ENCODE data around the gene ESYT2. TPM values are rescaled to one million over a fixed set of nuclear protein-coding genes. Genes with fewer than 3 reads are reported as not detected.
"Not testable (repeated sequence)": the region's sequence is repeated elsewhere in the genome, so short reads cannot be mapped to it uniquely, and the experiment has no call there.

Gene ESYT2
- polyA plus RNA-seq, 5 donors, result 36.8 to 46.4 (median 41.5) TPM

DNA sequence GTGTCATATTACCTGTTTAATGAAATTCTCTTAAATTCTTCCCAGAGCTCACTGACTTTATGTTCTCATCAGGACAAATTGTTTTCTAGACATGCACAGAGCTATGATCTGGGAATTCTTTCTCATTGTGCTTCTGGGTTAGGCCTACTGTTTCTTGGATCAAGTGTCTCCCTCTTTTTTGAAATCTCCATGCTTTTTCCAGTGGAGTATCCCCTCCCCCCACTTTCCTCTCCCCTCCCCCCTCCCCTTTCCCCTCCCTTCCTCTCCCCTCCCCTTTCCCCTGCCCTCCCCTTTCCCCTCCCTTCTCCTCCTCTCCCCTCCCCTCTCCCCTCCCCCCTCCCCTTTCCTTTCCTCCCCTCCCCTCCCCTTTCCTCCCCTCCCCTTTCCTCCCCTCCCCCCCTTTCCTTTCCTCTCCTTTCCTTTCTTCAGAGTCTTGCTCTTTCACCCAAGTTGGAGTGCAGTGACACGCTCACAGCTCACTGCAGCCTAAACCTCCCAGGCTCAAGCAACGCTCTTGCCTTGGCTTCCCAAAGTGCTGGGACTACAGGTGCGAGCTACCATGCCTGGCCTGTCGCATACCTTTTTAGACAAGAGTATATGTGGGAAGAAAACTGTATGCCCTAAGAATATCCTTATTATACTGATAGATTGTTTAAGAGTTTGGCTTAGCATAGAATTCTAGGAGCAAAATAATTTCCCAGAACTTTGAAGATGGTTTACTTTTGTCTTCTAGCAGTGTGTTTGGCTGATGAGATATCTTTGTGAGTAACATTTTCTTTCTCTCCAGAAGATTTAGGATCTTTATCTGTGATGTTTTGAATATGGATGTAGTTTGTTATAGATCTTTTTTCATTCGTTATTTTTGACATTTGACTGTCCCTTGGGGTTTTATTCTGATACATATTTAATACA, 29.5 kb upstream of the ESYT2 start:
- no peak for DNase-seq

GRCh38 chr7:158856883-158857668, 27.8 kb upstream of the ESYT2 start:
- no peak for DNase-seq

- DNase-seq, result no peak
Observed at GRCh38 chr7:158854681-158855081, 25.4 kb upstream of the ESYT2 start.

- DNase-seq, result no peak
Observed at GRCh38 chr7:158850545-158851102, 21.3 kb upstream of the ESYT2 start.

DNA sequence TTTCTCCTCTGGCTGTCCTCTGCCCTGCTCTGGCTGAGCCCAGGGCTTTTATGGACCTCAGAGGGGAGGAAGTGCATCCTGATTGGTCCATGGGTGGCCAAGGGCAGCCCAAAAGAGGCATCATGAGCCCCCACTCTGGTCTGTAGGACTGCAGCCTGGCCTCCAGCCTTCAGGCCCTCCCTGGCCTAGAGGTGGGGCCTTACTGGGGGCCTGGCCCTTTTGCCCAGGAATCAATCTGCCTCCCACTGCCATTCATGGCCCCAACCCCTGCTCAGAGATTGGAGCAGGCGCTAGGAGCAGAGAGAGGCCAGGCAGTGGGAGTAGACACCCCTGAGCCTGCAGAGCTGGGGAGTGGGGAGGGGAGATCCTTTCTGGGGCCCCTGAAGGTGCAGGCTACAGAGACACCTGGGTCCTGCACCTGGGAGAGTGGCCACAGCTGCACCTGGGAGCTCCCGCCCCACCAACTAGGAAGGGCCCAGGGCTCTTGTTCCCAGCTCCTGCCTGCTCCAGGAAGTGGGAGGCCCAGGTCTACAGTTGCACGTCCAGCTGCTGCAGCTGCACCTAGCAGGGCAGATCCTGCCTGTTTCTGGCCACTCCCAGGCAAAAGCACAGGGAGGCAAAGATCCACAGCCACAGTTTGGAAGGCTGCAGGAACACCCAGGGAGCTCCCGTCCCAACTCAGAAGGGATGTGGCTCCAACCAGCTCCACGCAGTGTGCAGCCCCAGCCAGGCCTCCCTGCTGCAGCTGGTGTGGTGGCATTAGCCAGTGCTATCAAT, 20.6 kb upstream of the ESYT2 start:
- DNase-seq, result no peak

GRCh38 chr7:158849442-158849767, 20.1 kb upstream of the ESYT2 start:
- DNase-seq, result no peak

DNA sequence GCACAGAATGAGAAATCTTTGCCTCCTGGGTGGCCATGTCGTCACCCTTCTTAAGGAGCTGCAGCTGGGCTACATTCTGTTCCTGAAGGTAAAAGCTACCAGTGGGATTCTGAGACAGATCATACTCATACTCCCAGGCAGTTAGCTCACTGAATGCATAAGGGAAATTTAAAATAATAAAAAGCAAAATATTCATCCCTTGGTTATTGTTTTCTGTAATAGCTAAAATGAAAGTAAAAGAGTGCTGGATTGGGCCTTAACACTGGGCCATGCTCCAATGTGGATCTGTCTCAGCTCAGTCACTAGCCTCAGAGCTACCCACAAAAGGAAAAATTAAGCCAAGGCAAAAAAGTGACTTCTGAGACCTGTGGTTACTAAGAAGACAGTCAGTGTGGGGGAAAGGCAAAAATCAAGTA, 18.1 kb upstream of the ESYT2 start:
- DNase-seq, result no peak

DNA sequence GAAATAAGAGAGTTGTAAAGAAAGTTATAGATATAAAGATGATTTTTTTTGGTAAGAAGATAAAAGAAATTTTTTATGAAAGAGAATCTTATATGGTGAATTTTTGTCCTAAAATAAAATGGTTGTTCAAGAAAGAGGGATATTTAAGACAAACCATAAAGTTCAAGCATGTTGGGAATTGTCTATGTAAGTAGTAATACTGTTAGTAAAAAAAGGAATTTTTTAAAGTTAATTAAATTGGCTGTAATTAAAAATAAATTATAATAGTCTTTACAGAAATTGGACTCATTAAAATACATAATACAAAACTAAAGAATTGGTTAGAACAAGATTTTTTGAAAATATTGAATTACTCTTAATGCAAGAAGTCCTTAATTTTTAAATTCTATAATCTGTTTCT, 17.0 kb upstream of the ESYT2 start:
- no peak for DNase-seq

- DNase-seq, result no peak
Observed at GRCh38 chr7:158843771-158844170, 14.5 kb upstream of the ESYT2 start.

DNA sequence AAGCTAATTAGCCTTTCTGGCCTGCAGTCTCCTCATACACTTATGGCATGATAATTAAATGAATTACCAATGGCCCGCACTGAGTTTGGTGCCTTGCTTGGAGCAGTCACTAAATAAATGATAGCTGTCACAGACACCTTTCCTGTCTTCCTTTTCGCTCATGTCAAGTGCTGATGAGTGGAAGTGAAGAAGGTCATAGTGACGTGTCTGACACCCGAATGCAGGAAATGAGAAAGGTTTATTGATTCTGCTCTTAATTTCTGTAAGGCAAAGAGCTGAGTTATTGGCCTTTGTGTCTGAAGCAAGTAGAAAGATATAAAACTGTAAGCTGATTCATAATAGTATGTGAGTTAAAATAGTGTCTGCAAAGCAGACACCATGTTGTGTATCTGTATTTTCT, 13.2 kb upstream of the ESYT2 start:
- DNase-seq, result no peak

GRCh38 chr7:158840604-158841003, 11.3 kb upstream of the ESYT2 start:
- no peak for DNase-seq

DNA sequence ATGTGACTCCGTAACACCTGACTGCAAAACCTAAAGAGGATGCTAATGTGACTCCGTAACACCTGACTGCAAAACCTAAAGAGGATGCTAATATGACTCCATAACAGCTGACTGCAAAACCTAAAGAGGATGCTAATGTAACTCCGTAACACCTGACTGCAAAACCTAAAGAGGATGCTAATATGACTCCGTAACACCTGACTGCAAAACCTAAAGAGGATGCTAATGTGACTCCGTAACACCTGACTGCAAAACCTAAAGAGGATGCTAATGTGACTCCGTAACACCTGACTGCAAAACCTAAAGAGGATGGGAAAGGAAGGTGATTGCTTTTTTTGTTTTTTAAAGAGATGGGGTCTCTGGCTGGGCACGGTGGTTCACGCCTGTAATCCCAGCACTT, 9.9 kb upstream of the ESYT2 start:
- not testable (repeated sequence) for DNase-seq

GRCh38 chr7:158837790-158838637, 8.7 kb upstream of the ESYT2 start:
- DNase-seq, result no peak

- no peak for DNase-seq
Observed at GRCh38 chr7:158836692-158837091, 7.4 kb upstream of the ESYT2 start.

GRCh38 chr7:158834878-158835784, 5.8 kb upstream of the ESYT2 start:
- no peak for DNase-seq

GRCh38 chr7:158832994-158833393, 3.7 kb upstream of the ESYT2 start:
- no peak for DNase-seq

DNA sequence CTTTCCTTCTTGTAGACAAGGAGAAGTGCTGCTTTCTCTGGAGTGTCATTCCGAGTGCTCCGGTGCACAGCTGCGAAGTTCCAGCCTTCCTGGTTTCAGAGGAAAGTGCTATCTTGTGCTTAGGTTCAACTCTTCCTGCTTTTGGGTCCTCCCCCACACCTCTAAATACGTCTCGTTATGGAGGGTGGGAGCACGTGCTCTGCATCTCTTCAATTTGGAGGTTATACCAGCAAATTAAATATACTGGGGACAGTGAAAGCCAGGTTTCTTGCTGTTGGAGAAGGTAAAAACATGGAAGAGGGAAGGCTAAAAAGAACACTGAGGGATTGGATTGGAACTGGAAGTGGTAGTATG, 2.4 kb upstream of the ESYT2 start:
- DNase-seq, result no peak

DNA sequence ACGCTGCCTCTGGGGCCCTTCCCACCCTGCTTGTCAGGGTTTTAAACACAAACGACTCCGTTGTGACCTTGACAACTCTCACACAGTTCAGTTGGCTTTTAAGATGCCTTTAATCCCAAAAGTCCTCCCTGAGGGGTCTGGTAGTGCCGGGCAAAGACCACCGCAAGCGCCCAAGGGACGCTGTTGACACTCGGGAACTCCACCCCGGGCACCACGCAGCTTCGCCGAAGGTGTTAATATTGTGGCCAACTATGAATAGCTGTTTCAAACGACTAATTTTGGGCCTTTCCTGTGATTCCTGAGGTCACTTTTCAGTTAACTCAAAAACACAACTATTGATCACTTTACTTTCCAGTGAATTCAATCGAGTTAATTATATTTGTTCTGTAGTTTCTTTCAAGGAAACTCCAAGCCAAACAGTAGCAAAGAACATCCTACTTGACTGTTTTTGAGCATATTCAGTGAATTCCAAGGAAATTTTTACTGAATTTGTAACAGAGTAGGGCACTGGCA, 958 bp upstream of the ESYT2 start:
- peak in 1 of 2 donors; percentile 68 for DNase-seq

DNA sequence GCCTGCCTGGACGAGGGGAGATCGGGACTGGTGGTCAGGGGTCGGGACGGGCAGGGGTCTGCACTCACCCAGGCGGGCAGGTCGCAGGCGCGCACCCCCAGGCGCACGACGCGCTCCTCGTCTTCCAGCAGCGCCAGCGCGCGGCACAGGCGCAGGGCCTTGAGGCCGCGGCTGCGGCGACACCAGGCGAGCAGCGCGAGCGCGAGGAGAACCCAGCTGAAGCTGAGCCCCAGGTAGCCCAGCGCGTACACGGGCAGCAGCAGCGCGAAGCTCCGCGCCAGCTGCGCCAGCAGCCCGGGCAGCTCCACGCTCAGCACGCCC, 328 bp downstream of the ESYT2 start:
- DNase-seq, result peak; percentile 71 to 73
